Spleen (tissue), 7 donors: ENCODE measurements around the gene PTPRG.

Experiments used
- POLR2AphosphoS5 ChIP-seq, 3 donors: sonication (generic); formaldehyde crosslinking; IDR thresholded peaks; one replicate each; pipeline ENCODE4 v1.5.1; 2017; ENCODE audit warnings: antibody characterized with exemption in 3 of 3
- TF ChIP-seq, protein P1 (sequence below), 11 experiments: fragments of 200-600 bp in 7 of 11; fragments of 450-650 bp in 4 of 11; sonication (generic) in 4 of 11; IDR thresholded peaks in 8 of 11; conservative IDR thresholded peaks in 3 of 11; 1 replicate in 7 of 11; 2 replicates in 4 of 11; pipeline versions ENCODE4 v1.4.0 to v1.8.0; 2016 to 2021; ENCODE audit warnings: antibody characterized with exemption in 11 of 11, inconsistent platforms in 4 of 11, mild to moderate bottlenecking in 1 of 11
- donor health status: DM: no; HTN: no; CAD: no; lungs with moderate emphysema.
- donor health status: DM: no; HTN: no; CAD: no.
- donor health status: DM: no; HTN: no; CAD: no.

DNA sequence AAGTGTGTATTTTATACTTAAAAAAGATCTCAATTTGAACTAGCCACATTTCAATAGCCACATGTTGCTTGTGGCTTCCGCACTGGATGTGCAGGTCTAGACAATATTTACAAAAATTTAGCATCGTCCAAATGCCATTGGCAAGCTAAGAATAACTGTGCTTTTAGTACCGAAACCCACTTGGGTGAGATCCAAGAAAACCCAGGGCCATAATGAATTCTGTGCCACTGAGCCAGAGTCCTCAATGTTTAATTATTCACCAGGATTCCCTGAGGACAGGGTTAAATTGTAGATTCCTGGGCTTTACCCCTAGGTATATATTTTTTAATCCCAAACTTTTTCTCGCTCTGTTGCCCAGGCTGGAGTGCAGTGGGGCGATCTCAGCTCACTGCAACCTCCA, 22.9 kb upstream of the PTPRG start:
- TF ChIP-seq, protein P1, sequence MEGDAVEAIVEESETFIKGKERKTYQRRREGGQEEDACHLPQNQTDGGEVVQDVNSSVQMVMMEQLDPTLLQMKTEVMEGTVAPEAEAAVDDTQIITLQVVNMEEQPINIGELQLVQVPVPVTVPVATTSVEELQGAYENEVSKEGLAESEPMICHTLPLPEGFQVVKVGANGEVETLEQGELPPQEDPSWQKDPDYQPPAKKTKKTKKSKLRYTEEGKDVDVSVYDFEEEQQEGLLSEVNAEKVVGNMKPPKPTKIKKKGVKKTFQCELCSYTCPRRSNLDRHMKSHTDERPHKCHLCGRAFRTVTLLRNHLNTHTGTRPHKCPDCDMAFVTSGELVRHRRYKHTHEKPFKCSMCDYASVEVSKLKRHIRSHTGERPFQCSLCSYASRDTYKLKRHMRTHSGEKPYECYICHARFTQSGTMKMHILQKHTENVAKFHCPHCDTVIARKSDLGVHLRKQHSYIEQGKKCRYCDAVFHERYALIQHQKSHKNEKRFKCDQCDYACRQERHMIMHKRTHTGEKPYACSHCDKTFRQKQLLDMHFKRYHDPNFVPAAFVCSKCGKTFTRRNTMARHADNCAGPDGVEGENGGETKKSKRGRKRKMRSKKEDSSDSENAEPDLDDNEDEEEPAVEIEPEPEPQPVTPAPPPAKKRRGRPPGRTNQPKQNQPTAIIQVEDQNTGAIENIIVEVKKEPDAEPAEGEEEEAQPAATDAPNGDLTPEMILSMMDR (IDR thresholded peaks at IDR 0.05 in 8 of 11, conservative IDR thresholded peaks at IDR 0.05 in 3 of 11): no peak
- no peak for TF ChIP-seq POLR2AphosphoS5 (IDR thresholded peaks at IDR 0.05)
